HEK293T (cell line): ENCODE results near the gene SETMAR.

ENCODE experiments used
- CTCF ChIA-PET: fragments of 350-600 bp; formaldehyde crosslinking; extraction: SDS; loops from one replicate; lab custom pipeline; 2021; ENCODE audit warnings: antibody characterized with exemption, inconsistent platforms; lab: Yijun Ruan, JAX
- POLR2A ChIA-PET: fragments of 350-600 bp; formaldehyde crosslinking; extraction: SDS; loops from one replicate; lab custom pipeline; 2020; ENCODE audit warnings: antibody characterized with exemption, inconsistent platforms; lab: Yijun Ruan, JAX
- DNase-seq: peaks from one replicate; pipeline ENCODE4 v3.0.0; 2012; ENCODE audit warnings: mixed read lengths; ENCODE audit errors: extremely low spot score
- CTBP1 ChIP-seq: fragments of 450-650 bp; IDR thresholded peaks from 2 replicates; pipeline ENCODE4 v1.6.1; 2016; ENCODE audit warnings: borderline replicate concordance
- L3MBTL2 ChIP-seq: fragments of 450-650 bp; conservative IDR thresholded peaks from 2 replicates; pipeline ENCODE4 v1.6.1; 2016; ENCODE audit warnings: mild to moderate bottlenecking
- LEF1 ChIP-seq: fragments of 450-650 bp; IDR thresholded peaks from 2 replicates; pipeline ENCODE4 v1.6.1; 2017; ENCODE audit warnings: mild to moderate bottlenecking, borderline replicate concordance
- NFRKB ChIP-seq: fragments of 450-650 bp; IDR thresholded peaks from 2 replicates; pipeline ENCODE4 v1.6.1; 2016; ENCODE audit warnings: mild to moderate bottlenecking, moderate library complexity
- SP1 ChIP-seq: fragments of 450-650 bp; IDR thresholded peaks from 2 replicates; pipeline ENCODE4 v1.6.1; 2017
- SUZ12 ChIP-seq: fragments of 450-650 bp; IDR thresholded peaks from 2 replicates; pipeline ENCODE4 v1.6.1; 2016; ENCODE audit warnings: mild to moderate bottlenecking
- TARDBP ChIP-seq: fragments of 450-650 bp; IDR thresholded peaks from 2 replicates; pipeline ENCODE4 v1.6.1; 2016

The SETMAR gene

GRCh38 chr3:4362523-4362922 is 59.4 kb downstream of the SETMAR start:
- POLR2A ChIA-PET = no interaction called here
- no peak for DNase-seq
- CTCF ChIA-PET = no interaction called here
- no peak for TF ChIP-seq LEF1
- TF ChIP-seq TARDBP = no peak
- no peak for TF ChIP-seq CTBP1
- no peak for TF ChIP-seq NFRKB
- TF ChIP-seq SUZ12 = no peak
- TF ChIP-seq L3MBTL2 = no peak
- no peak for TF ChIP-seq SP1
